ENCODE measurements around the gene KCNT2.

Gene KCNT2

DNA sequence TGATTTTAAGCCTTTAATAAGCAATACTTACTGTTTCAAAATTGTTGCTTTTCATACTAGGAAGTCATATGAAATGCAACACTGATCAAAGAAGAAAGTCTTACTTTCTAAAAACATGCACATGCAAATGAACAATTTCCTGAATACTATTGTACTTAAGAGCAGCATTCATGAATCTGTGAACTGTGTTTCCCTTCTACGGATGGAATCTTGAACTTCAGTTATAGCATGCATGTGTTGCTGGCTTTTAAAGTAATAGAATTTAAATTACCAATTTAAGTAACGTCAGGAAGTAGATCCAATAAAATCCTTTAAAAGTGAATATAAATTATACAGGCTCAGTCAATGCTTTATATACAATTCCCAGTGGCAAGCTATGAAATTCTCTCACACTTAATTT lies 348.9 kb downstream of the KCNT2 start:
- TF ChIP-seq EP300 (IDR thresholded peaks at IDR 0.05; ENCODE audit: borderline replicate concordance) (no peak), TAF1 (IDR thresholded peaks at IDR 0.05; ENCODE audit: low read depth) (no peak), TEAD4 (IDR thresholded peaks at IDR 0.05) (no peak), RAD21 (IDR thresholded peaks at IDR 0.05; ENCODE audit: low read depth) (no peak), TCF12 (IDR thresholded peaks at IDR 0.05; ENCODE audit: low read depth) (no peak), YY1 (IDR thresholded peaks at IDR 0.05; ENCODE audit: low read depth) (no peak)
- TF ChIP-seq, protein P1, sequence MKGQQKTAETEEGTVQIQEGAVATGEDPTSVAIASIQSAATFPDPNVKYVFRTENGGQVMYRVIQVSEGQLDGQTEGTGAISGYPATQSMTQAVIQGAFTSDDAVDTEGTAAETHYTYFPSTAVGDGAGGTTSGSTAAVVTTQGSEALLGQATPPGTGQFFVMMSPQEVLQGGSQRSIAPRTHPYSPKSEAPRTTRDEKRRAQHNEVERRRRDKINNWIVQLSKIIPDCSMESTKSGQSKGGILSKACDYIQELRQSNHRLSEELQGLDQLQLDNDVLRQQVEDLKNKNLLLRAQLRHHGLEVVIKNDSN (IDR thresholded peaks at IDR 0.05), result no peak

DNA sequence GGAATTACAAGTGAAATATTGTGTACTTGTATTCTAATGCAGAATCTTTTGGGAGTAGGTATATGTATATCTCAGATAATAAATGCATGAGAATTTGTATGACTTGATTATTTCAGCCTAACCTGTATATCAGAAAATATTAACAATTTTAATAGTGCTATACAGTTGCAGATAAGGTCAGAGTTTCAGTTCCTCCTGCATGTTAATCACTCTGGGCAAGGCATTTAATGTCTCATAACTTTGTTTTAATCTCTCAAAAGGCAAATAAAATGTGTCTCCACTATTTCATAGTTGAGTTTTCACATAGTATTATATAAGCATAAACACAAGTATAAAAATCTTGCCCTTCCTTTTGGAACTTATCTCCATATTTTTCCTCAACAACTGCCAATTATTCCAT lies 352.5 kb downstream of the KCNT2 start:
- no peak for TF ChIP-seq TCF12 (IDR thresholded peaks at IDR 0.05; ENCODE audit: low read depth)
- no peak for TF ChIP-seq ZBTB7A (IDR thresholded peaks at IDR 0.05; ENCODE audit: low read depth)
- TF ChIP-seq FOXM1 (IDR thresholded peaks at IDR 0.05; ENCODE audit: borderline replicate concordance, low read depth), result no peak
- no peak for TF ChIP-seq YY1 (IDR thresholded peaks at IDR 0.05; ENCODE audit: low read depth)
- TF ChIP-seq, protein P2, sequence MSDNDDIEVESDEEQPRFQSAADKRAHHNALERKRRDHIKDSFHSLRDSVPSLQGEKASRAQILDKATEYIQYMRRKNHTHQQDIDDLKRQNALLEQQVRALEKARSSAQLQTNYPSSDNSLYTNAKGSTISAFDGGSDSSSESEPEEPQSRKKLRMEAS (IDR thresholded peaks at IDR 0.05), result no peak
- no peak for TF ChIP-seq NFIC (IDR thresholded peaks at IDR 0.05)
- TF ChIP-seq EGR1 (IDR thresholded peaks at IDR 0.05), result no peak

DNA sequence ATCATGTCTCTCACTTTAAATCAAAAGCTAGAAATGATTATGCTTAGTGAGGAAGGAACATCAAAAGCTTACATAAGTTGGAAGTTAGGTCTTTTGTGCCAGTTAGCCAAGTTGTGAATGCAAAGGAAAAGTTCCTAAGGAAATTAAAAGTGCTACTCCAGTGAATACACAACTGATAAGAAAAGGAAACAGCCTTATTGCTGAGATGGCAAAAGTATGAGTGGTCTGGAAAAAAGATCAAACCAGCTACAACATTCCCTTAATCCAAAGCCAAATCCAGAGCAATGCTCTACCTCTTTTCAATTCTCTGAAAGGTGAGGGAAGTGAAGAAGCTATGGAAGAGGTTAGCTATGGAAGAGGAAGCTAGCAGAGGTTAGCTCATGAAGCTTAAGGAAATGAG lies 378.7 kb downstream of the KCNT2 start:
- TF ChIP-seq ZBTB7A (IDR thresholded peaks at IDR 0.05; ENCODE audit: low read depth) (no peak), EP300 (IDR thresholded peaks at IDR 0.05; ENCODE audit: borderline replicate concordance) (no peak), YY1 (IDR thresholded peaks at IDR 0.05; ENCODE audit: low read depth) (no peak), TCF12 (IDR thresholded peaks at IDR 0.05; ENCODE audit: low read depth) (no peak), TEAD4 (IDR thresholded peaks at IDR 0.05) (no peak), RAD21 (IDR thresholded peaks at IDR 0.05; ENCODE audit: low read depth) (no peak), CEBPB (IDR thresholded peaks at IDR 0.05) (no peak), FOXM1 (IDR thresholded peaks at IDR 0.05; ENCODE audit: borderline replicate concordance, low read depth) (no peak), NFIC (IDR thresholded peaks at IDR 0.05) (no peak), EGR1 (IDR thresholded peaks at IDR 0.05) (no peak), CREB1 (IDR thresholded peaks at IDR 0.05; ENCODE audit: low read depth) (no peak), TAF1 (IDR thresholded peaks at IDR 0.05; ENCODE audit: low read depth) (no peak)
- TF ChIP-seq, protein P3, sequence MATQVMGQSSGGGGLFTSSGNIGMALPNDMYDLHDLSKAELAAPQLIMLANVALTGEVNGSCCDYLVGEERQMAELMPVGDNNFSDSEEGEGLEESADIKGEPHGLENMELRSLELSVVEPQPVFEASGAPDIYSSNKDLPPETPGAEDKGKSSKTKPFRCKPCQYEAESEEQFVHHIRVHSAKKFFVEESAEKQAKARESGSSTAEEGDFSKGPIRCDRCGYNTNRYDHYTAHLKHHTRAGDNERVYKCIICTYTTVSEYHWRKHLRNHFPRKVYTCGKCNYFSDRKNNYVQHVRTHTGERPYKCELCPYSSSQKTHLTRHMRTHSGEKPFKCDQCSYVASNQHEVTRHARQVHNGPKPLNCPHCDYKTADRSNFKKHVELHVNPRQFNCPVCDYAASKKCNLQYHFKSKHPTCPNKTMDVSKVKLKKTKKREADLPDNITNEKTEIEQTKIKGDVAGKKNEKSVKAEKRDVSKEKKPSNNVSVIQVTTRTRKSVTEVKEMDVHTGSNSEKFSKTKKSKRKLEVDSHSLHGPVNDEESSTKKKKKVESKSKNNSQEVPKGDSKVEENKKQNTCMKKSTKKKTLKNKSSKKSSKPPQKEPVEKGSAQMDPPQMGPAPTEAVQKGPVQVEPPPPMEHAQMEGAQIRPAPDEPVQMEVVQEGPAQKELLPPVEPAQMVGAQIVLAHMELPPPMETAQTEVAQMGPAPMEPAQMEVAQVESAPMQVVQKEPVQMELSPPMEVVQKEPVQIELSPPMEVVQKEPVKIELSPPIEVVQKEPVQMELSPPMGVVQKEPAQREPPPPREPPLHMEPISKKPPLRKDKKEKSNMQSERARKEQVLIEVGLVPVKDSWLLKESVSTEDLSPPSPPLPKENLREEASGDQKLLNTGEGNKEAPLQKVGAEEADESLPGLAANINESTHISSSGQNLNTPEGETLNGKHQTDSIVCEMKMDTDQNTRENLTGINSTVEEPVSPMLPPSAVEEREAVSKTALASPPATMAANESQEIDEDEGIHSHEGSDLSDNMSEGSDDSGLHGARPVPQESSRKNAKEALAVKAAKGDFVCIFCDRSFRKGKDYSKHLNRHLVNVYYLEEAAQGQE (IDR thresholded peaks at IDR 0.05; ENCODE audit: low read depth), result no peak
- TF ChIP-seq, protein P1 (IDR thresholded peaks at IDR 0.05), result no peak

DNA sequence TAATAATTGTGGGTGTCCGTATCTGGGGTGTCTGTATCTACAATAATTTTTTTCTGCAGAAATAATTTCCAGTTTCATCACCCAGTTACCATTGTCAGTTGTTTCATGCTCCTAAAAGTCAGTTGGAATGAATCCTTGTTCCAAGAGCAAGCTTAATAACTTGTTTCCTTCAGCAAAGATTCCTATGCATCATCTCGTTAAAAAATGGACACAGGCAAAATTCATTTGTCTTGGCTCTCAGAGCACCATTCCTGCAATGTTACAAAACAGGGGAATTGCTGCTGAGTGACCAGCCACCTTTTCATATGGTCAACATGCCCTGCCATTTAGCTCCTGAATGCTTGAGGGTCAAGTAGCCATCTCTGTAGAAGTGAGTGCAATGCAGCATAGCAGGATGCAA lies 393.4 kb downstream of the KCNT2 start:
- TF ChIP-seq, protein P3 (IDR thresholded peaks at IDR 0.05; ENCODE audit: low read depth), result no peak
- no peak for TF ChIP-seq TEAD4 (IDR thresholded peaks at IDR 0.05)
- TF ChIP-seq, protein P2 (IDR thresholded peaks at IDR 0.05), result no peak
- no peak for TF ChIP-seq FOXM1 (IDR thresholded peaks at IDR 0.05; ENCODE audit: borderline replicate concordance, low read depth)
- no peak for TF ChIP-seq TCF12 (IDR thresholded peaks at IDR 0.05; ENCODE audit: low read depth)
- no peak for TF ChIP-seq NFIC (IDR thresholded peaks at IDR 0.05)
- TF ChIP-seq, protein P1 (IDR thresholded peaks at IDR 0.05), result no peak
- no peak for TF ChIP-seq RAD21 (IDR thresholded peaks at IDR 0.05; ENCODE audit: low read depth)
- TF ChIP-seq CREB1 (IDR thresholded peaks at IDR 0.05; ENCODE audit: low read depth), result no peak
- no peak for TF ChIP-seq ZBTB7A (IDR thresholded peaks at IDR 0.05; ENCODE audit: low read depth)
- no peak for TF ChIP-seq TAF1 (IDR thresholded peaks at IDR 0.05; ENCODE audit: low read depth)
- no peak for TF ChIP-seq EGR1 (IDR thresholded peaks at IDR 0.05)
- TF ChIP-seq CEBPB (IDR thresholded peaks at IDR 0.05), result no peak

DNA sequence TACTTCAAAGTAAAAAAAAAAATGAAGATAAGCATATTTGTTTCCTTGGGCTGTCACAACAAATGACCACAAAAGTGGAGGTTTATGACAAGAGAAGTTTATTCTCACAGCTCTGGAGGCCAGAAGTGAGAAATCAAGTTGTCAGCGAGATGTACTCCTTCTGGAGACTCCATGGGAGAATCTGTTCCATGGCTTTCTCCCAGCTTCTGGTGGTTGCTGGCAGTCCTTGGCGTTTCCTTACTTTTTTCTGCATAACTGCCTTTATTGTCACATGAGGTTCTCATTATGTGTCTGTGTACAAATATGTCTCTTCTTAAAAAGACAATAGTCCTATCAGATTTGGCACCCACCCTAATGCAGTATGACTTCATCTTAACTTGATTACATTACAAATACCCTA lies 398.3 kb downstream of the KCNT2 start:
- TF ChIP-seq CREB1 (IDR thresholded peaks at IDR 0.05; ENCODE audit: low read depth) (no peak), EGR1 (IDR thresholded peaks at IDR 0.05) (no peak), TCF12 (IDR thresholded peaks at IDR 0.05; ENCODE audit: low read depth) (no peak), TAF1 (IDR thresholded peaks at IDR 0.05; ENCODE audit: low read depth) (no peak)

DNA sequence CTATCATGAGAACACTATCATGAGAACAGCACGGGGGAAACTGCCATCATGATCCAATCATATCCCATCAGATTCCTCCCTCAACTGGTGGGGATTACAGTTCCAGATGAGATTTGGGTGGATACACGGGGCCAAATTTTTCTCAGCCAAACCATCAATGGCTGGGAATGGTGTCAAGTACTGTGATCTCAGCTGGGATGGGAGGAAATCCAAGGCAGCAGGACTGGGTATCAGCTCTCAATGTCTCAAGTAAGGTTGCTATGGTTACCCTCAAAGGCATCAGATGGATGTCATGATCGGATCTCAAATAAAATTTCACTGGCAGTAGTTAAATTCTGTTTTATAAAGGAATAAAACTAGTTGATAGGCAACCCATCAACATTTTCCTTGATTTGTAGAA lies 399.0 kb downstream of the KCNT2 start:
- TF ChIP-seq EGR1 (IDR thresholded peaks at IDR 0.05) (no peak), FOXM1 (IDR thresholded peaks at IDR 0.05; ENCODE audit: borderline replicate concordance, low read depth) (no peak)
